Activated CD8-positive, alpha-beta T cell treated with anti-CD3 and anti-CD28 coated beads for 36 hours (primary cell): ENCODE data around the gene MAPKAPK2. TPM values are rescaled to one million over a fixed set of nuclear protein-coding genes. Genes with fewer than 3 reads are reported as not detected.

ENCODE experiments used
- ATAC-seq: fragments of 200-7000 bp; cut with Tn5 transposase; one replicate; pipeline ENCODE4 v1.10.0; 2021; ENCODE audit warnings: mild to moderate bottlenecking, moderate library complexity
- CTCF ChIA-PET: fragments of 350-600 bp; sonication (Branson Sonifier 250); formaldehyde crosslinking; loops from one replicate; lab custom pipeline; 2021; ENCODE audit warnings: antibody characterized with exemption; lab: Charles Lee
- POLR2A ChIA-PET: fragments of 350-600 bp; sonication (Branson Sonifier 250); formaldehyde crosslinking; loops from one replicate; lab custom pipeline; 2021; ENCODE audit warnings: antibody characterized with exemption; lab: Charles Lee
- DNase-seq: peaks from one replicate; pipeline ENCODE4 v3.0.0-alpha.2; 2020
- H3K27ac Mint-ChIP-seq: one replicate; pipeline ENCODE4 v1.8.0; 2021; ENCODE audit warnings: mild to moderate bottlenecking, mixed read lengths
- H3K27me3 Mint-ChIP-seq: one replicate; pipeline ENCODE4 v1.8.0; 2021; ENCODE audit warnings: mixed read lengths
- H3K36me3 Mint-ChIP-seq: one replicate; pipeline ENCODE4 v1.8.0; 2021; ENCODE audit warnings: low read depth, mixed read lengths
- H3K4me1 Mint-ChIP-seq: one replicate; pipeline ENCODE4 v1.8.0; 2021; ENCODE audit warnings: low read depth, mixed read lengths
- H3K4me3 Mint-ChIP-seq: one replicate; pipeline ENCODE4 v1.8.0; 2021; ENCODE audit warnings: mild to moderate bottlenecking, moderate library complexity, mixed read lengths
- H3K9me3 Mint-ChIP-seq: one replicate; pipeline ENCODE4 v1.8.0; 2021; ENCODE audit warnings: mixed read lengths
- CTCF ChIP-seq: fragments of 200-600 bp; IDR thresholded peaks from one replicate; pipeline ENCODE4 v1.8.0; 2022; ENCODE audit warnings: antibody characterized with exemption, mild to moderate bottlenecking
- intact Hi-C: fragments of 100-400 bp; cut with micrococcal nuclease; formaldehyde crosslinking; loops from one replicate; pipeline ENCODE4 v1.10.0; 2022
- total RNA-seq, 2 experiments: library from RNA; stranded (reverse); gene quantifications; one replicate each; pipeline ENCODE4 v1.2.3, GENCODE V29; 2021

MAPKAPK2 gene
- total RNA-seq, 2 experiments from 2014 or later, result 50.4 to 51.4 TPM

GRCh38 chr1:206722751-206723461 lies 38.2 kb downstream of the MAPKAPK2 start:
- Mint-ChIP-seq H3K9me3 (no peaks in the 10 kb centered on the region), H3K36me3 (no peaks in the 10 kb centered on the region), H3K27me3 (no peaks in the 10 kb centered on the region), H3K27ac (no peak overlapping the region), H3K4me1 (peaks cover 64% of the 10 kb centered on the region), H3K4me3 (no peak overlapping the region)
- no peak for ATAC-seq
- TF ChIP-seq CTCF, result no peak
- POLR2A ChIA-PET, result interaction anchor here (0.7 to 1.0 kb wide), 3 partner anchors 10 to 152 kb away, joined by 3 read pairs; partner anchors contain the start of gene DYRK3
- CTCF ChIA-PET, result interaction anchor here (0.7 to 17.0 kb wide), 8 partner anchors 11 to 211 kb away, joined by 3 to 628 read pairs (median 4); no protein-coding TSS in a partner anchor
- intact Hi-C loops, result no loop called here
- DNase-seq, result no peak

DNA sequence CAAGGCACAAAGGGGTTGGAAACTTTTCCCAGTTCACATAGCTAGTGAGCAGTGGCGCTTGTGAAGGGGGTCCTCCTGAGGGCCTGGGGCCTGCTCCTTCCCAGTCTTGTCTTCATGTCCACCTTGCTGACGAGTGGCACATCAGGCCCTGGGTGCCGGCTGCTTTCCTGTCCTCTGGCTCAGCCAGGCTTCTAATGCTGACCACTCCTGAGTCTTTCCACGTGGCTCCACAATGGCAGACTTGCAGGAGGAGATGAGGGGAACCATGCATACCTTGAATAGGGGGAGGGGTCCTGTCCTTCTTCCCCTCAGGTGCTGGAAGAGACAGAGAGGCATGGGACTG lies 38.7 kb downstream of the MAPKAPK2 start:
- TF ChIP-seq CTCF, result no peak
- DNase-seq (no peak), ATAC-seq (no peak)
- intact Hi-C loops, result no loop called here
- ChIA-PET POLR2A (interaction anchor here (1.0 kb wide), 1 partner anchor 11 kb away, joined by 3 read pairs; no protein-coding TSS in a partner anchor), CTCF (interaction anchor here (0.7 to 17.0 kb wide), 8 partner anchors 11 to 212 kb away, joined by 3 to 628 read pairs (median 4); no protein-coding TSS in a partner anchor)
- Mint-ChIP-seq H3K4me1 (peaks cover 63% of the 10 kb centered on the region), H3K27me3 (no peaks in the 10 kb centered on the region), H3K9me3 (no peaks in the 10 kb centered on the region), H3K36me3 (no peaks in the 10 kb centered on the region), H3K27ac (no peak overlapping the region), H3K4me3 (no peak overlapping the region)

DNA sequence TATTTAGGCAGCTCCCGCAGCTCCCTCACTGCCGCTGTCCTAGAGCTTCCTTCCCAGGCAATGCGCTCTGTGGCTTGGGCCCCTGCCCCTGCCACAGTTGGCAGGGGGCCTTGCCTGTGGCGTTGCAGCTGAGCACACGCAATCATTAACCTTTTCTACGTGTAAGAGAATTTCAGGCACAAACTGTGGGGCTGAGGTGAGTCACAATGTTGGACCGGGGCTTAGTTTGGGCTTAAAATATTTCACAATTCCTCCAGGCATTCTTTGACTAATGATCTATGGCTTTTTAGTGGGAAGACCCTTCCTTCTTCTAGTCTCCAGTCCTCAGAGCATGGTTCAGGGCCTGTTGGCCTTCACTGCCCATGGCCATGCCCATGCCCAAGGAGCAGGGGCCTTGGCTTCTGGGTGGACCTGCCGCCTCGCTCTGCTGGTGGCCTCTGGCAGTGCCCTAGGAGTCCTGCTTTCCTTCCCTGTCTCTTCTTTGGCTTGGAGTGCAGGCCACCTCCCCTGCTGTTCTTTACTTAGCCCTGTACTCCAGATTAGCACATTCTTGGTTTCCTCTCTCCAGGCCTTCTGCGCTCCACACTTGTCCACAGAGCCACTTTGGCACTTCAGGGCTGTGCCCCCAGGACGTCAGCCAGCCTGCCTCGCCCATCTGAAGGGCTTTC lies 39.2 kb downstream of the MAPKAPK2 start:
- POLR2A ChIA-PET, result no interaction called here
- H3K27me3 Mint-ChIP-seq, result no peaks in the 10 kb centered on the region
- H3K36me3 Mint-ChIP-seq, result no peaks in the 10 kb centered on the region
- no peaks in the 10 kb centered on the region for H3K9me3 Mint-ChIP-seq
- CTCF ChIA-PET, result interaction anchor here (0.7 to 17.0 kb wide), 17 partner anchors 10 to 258 kb away, joined by 3 to 628 read pairs (median 23); partner anchors contain the start of genes IL10 and IL19
- H3K27ac Mint-ChIP-seq, result no peak overlapping the region
- H3K4me3 Mint-ChIP-seq, result no peak overlapping the region
- DNase-seq (no peak), ATAC-seq (no peak)
- intact Hi-C loops, result no loop called here
- H3K4me1 Mint-ChIP-seq, result peaks cover 59% of the 10 kb centered on the region
- TF ChIP-seq CTCF, result no peak

- peak; percentile 6 for TF ChIP-seq CTCF
- Mint-ChIP-seq H3K27me3 (no peaks in the 10 kb centered on the region), H3K4me3 (no peak overlapping the region), H3K36me3 (peaks cover 8% of the 10 kb centered on the region), H3K9me3 (no peaks in the 10 kb centered on the region), H3K27ac (no peak overlapping the region), H3K4me1 (peaks cover 57% of the 10 kb centered on the region)
- ChIA-PET POLR2A (interaction anchor here (0.6 to 1.4 kb wide), 5 partner anchors 12 to 82 kb away, joined by 3 to 5 read pairs (median 3); no protein-coding TSS in a partner anchor), CTCF (interaction anchor here (0.6 to 17.0 kb wide), 54 partner anchors 10 to 311 kb away, joined by 3 to 628 read pairs (median 6); partner anchors contain the start of genes DYRK3, IL10, IL19 and IL20)
- DNase-seq (peak; percentile 83), ATAC-seq (peak; percentile 57)
- intact Hi-C loops, result no loop called here
These were observed 40.6 kb downstream of the MAPKAPK2 start for GRCh38 chr1:206725109-206725963.
